ENCODE data around the gene PSEN1.

Gene PSEN1

GRCh38 chr14:73237786-73238423 is 101.6 kb downstream of the PSEN1 start:
- ChIA-PET CTCF (no interaction called here), POLR2A (no interaction called here)
- TF ChIP-seq CTCF (IDR thresholded peaks at IDR 0.05; ENCODE audit: control extremely low read depth, extremely low read depth, low read depth, missing control alignments), result no peak
- peak; percentile 37 for DNase-seq (ENCODE audit: extremely low spot score)

- TF ChIP-seq CTCF (IDR thresholded peaks at IDR 0.05; ENCODE audit: control extremely low read depth, extremely low read depth, low read depth, missing control alignments), result no peak
- POLR2A ChIA-PET, result no interaction called here
- CTCF ChIA-PET, result interaction anchor here (0.9 kb wide), 1 partner anchor 8 kb away, joined by 3 read pairs; no protein-coding TSS in a partner anchor
- DNase-seq (ENCODE audit: extremely low spot score), result no peak
These were observed 102.1 kb downstream of the PSEN1 start for GRCh38 chr14:73238424-73238852.

- CTCF ChIA-PET, result interaction anchor here (0.9 kb wide), 1 partner anchor 9 kb away, joined by 3 read pairs; no protein-coding TSS in a partner anchor
These were observed 102.6 kb downstream of the PSEN1 start for GRCh38 chr14:73238941-73239340.

GRCh38 chr14:73239393-73240241 is 103.3 kb downstream of the PSEN1 start:
- CTCF ChIA-PET, result interaction anchor here (0.9 kb wide), 1 partner anchor 10 kb away, joined by 3 read pairs; no protein-coding TSS in a partner anchor
- TF ChIP-seq CTCF (IDR thresholded peaks at IDR 0.05; ENCODE audit: control extremely low read depth, extremely low read depth, low read depth, missing control alignments), result no peak
- POLR2A ChIA-PET, result no interaction called here
- no peak for DNase-seq (ENCODE audit: extremely low spot score)

More at GRCh38 chr14:73238941-73239340, 102.6 kb downstream of the PSEN1 start:
- TF ChIP-seq CTCF (IDR thresholded peaks at IDR 0.05; ENCODE audit: control extremely low read depth, extremely low read depth, low read depth, missing control alignments), result no peak
- POLR2A ChIA-PET, result no interaction called here
- DNase-seq (ENCODE audit: extremely low spot score), result no peak

- TF ChIP-seq CTCF (IDR thresholded peaks at IDR 0.05; ENCODE audit: control extremely low read depth, extremely low read depth, low read depth, missing control alignments), result no peak
- ChIA-PET POLR2A (no interaction called here), CTCF (interaction anchor here (2.2 kb wide), 2 partner anchors 12 to 16 kb away, joined by 5 to 7 read pairs; no protein-coding TSS in a partner anchor)
- no peak for DNase-seq (ENCODE audit: extremely low spot score)
These were observed 104.6 kb downstream of the PSEN1 start for GRCh38 chr14:73240816-73241480.

- CTCF ChIA-PET, result interaction anchor here (2.2 kb wide), 2 partner anchors 12 to 17 kb away, joined by 5 to 7 read pairs; no protein-coding TSS in a partner anchor
- TF ChIP-seq CTCF (IDR thresholded peaks at IDR 0.05; ENCODE audit: control extremely low read depth, extremely low read depth, low read depth, missing control alignments), result no peak
- no peak for DNase-seq (ENCODE audit: extremely low spot score)
- POLR2A ChIA-PET, result no interaction called here
These were observed 105.3 kb downstream of the PSEN1 start for GRCh38 chr14:73241481-73242165.
